GM10266 (cell line): Measurements from ENCODE around the gene MCM5.

Source experiments
- DNase-seq: peaks from one replicate; pipeline ENCODE4 v3.0.0; 2012; ENCODE audit errors: extremely low spot score
- TF ChIP-seq, protein P1 (sequence below): IDR thresholded peaks from 2 replicates; pipeline ENCODE4 v1.5.1; 2012; ENCODE audit warnings: mild to moderate bottlenecking, low read depth; ENCODE audit not compliant: control insufficient read depth, insufficient read depth; ENCODE audit errors: missing control alignments

The MCM5 gene

DNA sequence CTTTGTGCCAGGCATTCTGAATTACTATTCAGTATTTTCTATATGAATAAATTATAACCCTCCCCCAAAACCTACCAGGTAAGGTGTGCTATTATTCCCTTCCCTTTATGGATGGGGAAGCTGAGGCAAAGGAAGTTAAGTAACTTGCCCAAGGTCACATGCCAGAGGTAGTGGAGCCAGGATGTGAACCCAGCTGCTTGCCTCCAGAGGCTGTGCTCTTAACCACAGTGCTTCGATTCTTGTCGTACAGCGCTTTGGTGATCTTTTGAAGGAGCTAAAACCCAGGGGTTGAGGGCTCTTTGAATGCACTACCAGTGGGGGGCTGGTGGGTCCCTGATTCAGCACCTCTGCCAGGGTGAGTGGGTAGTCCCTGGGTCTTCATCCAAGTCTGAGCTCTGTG lies 18.8 kb downstream of the MCM5 start:
- TF ChIP-seq, protein P1, sequence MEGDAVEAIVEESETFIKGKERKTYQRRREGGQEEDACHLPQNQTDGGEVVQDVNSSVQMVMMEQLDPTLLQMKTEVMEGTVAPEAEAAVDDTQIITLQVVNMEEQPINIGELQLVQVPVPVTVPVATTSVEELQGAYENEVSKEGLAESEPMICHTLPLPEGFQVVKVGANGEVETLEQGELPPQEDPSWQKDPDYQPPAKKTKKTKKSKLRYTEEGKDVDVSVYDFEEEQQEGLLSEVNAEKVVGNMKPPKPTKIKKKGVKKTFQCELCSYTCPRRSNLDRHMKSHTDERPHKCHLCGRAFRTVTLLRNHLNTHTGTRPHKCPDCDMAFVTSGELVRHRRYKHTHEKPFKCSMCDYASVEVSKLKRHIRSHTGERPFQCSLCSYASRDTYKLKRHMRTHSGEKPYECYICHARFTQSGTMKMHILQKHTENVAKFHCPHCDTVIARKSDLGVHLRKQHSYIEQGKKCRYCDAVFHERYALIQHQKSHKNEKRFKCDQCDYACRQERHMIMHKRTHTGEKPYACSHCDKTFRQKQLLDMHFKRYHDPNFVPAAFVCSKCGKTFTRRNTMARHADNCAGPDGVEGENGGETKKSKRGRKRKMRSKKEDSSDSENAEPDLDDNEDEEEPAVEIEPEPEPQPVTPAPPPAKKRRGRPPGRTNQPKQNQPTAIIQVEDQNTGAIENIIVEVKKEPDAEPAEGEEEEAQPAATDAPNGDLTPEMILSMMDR, result no peak
- no peak for DNase-seq

- DNase-seq, result no peak
- TF ChIP-seq, protein P1, result no peak
Observed at GRCh38 chr22:35419756-35420155, 19.8 kb downstream of the MCM5 start.

DNA sequence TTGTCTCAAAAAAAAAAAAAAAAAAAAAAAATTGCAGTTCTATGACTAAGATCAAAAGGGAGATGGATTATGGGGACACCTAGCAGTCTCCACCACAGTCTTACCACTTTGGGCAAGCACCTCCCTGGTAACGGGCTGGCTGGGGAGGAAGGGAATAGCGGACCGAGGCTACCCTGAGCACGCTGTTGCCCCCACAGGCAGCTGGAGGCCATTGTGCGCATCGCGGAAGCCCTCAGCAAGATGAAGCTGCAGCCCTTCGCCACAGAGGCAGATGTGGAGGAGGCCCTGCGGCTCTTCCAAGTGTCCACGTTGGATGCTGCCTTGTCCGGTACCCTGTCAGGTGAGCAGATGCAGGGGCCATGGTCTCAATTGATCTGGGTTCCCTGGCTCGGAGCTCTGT lies 21.2 kb downstream of the MCM5 start:
- no peak for DNase-seq
- TF ChIP-seq, protein P1, result no peak

GRCh38 chr22:35422145-35422544 lies 22.2 kb downstream of the MCM5 start:
- TF ChIP-seq, protein P1, result no peak
- DNase-seq, result no peak

DNA sequence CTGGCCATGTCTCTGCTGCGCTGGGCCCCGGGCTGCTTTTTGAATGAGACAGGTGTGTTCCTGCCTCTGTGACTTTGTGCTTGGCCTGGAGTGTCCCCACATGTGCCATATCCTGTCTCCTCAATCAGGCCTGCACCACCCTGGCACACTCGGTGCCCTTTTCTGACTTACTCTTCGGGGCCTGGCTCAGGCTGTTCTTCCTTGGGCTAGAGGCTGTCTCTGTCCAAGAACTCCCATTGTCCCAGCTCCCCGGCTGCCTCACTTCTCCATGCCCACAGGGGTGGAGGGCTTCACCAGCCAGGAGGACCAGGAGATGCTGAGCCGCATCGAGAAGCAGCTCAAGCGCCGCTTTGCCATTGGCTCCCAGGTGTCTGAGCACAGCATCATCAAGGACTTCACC lies 23.0 kb downstream of the MCM5 start:
- DNase-seq, result no peak
- TF ChIP-seq, protein P1, result no peak

DNA sequence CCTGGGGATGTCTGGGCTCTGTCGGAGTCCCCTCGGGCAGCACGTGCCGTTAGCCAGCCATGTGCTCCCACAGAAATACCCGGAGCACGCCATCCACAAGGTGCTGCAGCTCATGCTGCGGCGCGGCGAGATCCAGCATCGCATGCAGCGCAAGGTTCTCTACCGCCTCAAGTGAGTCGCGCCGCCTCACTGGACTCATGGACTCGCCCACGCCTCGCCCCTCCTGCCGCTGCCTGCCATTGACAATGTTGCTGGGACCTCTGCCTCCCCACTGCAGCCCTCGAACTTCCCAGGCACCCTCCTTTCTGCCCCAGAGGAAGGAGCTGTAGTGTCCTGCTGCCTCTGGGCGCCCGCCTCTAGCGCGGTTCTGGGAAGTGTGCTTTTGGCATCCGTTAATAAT lies 24.1 kb downstream of the MCM5 start:
- no peak for DNase-seq
- TF ChIP-seq, protein P1, result no peak

DNA sequence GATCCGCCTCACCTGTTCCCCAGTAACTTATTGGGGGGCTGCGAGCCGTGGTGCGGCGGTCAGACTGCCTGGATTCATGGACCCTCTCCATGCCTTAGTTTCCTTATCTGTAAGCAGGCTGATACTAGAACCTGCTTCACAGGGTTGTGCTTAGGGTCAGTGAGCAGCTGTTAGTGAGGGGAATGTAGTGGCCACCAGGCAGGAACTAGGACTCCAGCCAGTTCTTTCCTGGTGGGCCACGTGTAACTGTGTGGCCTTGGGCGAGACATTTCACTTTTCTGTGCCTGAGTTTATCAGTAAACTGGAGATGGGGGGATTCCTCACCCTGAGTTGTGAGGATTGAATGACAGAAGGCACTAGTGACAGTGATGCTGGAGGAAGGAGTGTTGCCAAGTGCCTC lies 24.8 kb downstream of the MCM5 start:
- DNase-seq, result no peak
- TF ChIP-seq, protein P1, result no peak
